CD4-positive, alpha-beta T cell treated with Interleukin-4 for 1 hour (primary cell): Measurements from ENCODE around the gene ACOXL.

Experiments
- DNase-seq, 2 donors: peaks; one replicate each; pipeline ENCODE4 v3.0.0-alpha.2; 2020 to 2022

ACOXL gene

GRCh38 chr2:110980339-110981062, 248.1 kb downstream of the ACOXL start:
- no peak for DNase-seq

GRCh38 chr2:110983133-110983532, 250.8 kb downstream of the ACOXL start:
- DNase-seq: no peak

GRCh38 chr2:110984694-110985490, 252.5 kb downstream of the ACOXL start:
- no peak for DNase-seq

GRCh38 chr2:110990440-110990839, 258.1 kb downstream of the ACOXL start:
- DNase-seq: no peak

GRCh38 chr2:110991911-110992310, 259.5 kb downstream of the ACOXL start:
- no peak for DNase-seq

GRCh38 chr2:110992886-110993285, 260.5 kb downstream of the ACOXL start:
- DNase-seq: no peak

- peak; percentile 14 to 60 for DNase-seq
Measured at GRCh38 chr2:110993557-110994231, 261.3 kb downstream of the ACOXL start.

- peak; percentile 40 to 42 for DNase-seq
Measured at GRCh38 chr2:110994250-110994961, 262.0 kb downstream of the ACOXL start.

GRCh38 chr2:110995911-110996310, 263.5 kb downstream of the ACOXL start:
- no peak for DNase-seq

GRCh38 chr2:110997331-110998045, 265.1 kb downstream of the ACOXL start:
- no peak for DNase-seq

- no peak for DNase-seq
Measured at GRCh38 chr2:110998311-110998710, 265.9 kb downstream of the ACOXL start.

GRCh38 chr2:110999626-111000025, 267.3 kb downstream of the ACOXL start:
- DNase-seq: no peak

GRCh38 chr2:111005307-111005706, 272.9 kb downstream of the ACOXL start:
- no peak for DNase-seq

- DNase-seq: no peak
Measured at GRCh38 chr2:111005821-111006220, 273.4 kb downstream of the ACOXL start.

GRCh38 chr2:111007757-111008688, 275.6 kb downstream of the ACOXL start:
- no peak for DNase-seq

- no peak for DNase-seq
Measured at GRCh38 chr2:111011218-111011617, 278.8 kb downstream of the ACOXL start.

GRCh38 chr2:111015283-111015995, 283.1 kb downstream of the ACOXL start:
- no peak for DNase-seq

- no peak for DNase-seq
Measured at GRCh38 chr2:111017034-111017622, 284.8 kb downstream of the ACOXL start.

- no peak for DNase-seq
Measured at GRCh38 chr2:111017909-111018308, 285.5 kb downstream of the ACOXL start.

GRCh38 chr2:111019381-111019780, 287.0 kb downstream of the ACOXL start:
- no peak for DNase-seq
